Measurements from ENCODE around the gene SULT1B1.

The SULT1B1 gene

DNA sequence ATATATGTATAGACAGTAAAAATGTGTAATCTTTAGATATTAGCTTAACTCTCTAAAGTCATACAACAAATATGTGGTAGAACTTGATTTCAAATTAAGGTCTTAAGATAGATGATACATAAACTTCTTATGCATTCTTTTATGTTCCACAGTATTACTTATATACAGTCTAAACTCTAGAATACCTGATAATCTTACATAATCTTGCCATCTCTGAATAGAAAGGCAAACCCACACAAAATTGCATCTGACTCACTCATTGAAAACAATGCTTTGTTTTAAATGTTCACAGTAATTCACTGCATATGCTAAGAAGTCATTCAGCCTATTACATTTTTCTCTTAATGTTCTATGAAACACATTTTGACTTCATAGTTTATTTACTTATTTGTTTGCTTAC is 10.1 kb downstream of the SULT1B1 start:
- DNase-seq (ENCODE audit: low read depth in 2 of 2, low spot score in 1 of 2): no peak

- no peak for DNase-seq (ENCODE audit: low read depth in 2 of 2, low spot score in 1 of 2)
Measured at GRCh38 chr4:69749771-69750170, 10.6 kb downstream of the SULT1B1 start.

DNA sequence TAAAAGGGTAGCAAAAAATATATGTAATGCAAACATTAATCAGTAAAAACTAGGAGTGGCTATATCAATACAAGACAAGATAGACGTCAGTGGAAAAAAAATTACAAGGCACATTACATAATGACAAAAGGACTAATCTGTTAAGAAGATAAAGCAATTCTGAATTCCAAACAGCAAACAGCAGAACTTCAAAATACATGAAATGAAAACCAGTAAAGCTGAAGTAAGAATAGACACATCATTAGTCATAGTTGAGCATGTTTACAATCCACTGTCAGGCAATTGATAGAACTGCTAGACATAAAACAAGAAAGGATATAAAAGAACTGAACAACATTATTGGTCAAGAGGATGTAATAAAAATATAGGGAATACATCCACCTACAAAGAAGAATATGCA is 12.2 kb downstream of the SULT1B1 start:
- DNase-seq (ENCODE audit: low read depth in 2 of 2, low spot score in 1 of 2): no peak

- no peak for DNase-seq (ENCODE audit: low read depth in 2 of 2, low spot score in 1 of 2)
Measured at GRCh38 chr4:69744157-69744478, 16.3 kb downstream of the SULT1B1 start.

DNA sequence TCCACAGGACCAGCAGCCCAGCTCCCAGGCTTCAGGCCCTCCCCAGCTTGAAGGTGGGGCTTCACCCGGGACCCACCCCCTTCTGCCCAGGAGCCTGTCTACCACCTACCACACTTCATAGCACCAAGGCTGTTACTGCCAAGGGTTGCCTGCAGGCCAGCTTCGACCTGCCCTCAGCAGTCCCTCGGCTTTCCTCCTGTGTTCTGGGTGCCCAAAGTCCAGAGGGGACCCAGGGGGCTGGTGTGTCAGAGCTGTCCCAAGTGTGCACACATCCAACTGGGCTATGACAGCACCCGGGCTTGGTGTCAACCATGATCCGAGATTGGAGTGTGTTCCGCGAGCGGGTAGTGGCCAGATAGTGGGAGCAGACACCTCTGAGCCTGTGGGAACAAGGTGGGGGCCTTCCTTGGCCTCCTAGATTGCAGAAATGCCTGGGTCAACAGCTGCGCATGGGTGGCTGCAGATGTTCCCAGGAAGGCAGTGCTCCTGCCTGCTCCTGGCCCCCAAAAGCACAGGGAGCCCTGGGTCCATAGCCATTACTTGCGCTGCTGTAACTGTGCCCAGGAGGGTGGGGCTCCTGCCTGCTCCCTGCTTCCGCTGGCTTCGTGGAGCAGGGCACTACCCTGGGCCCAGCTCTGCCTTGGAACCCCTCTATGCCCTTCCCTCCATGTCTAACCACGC is 16.8 kb downstream of the SULT1B1 start:
- DNase-seq (ENCODE audit: low read depth in 2 of 2, low spot score in 1 of 2): no peak

DNA sequence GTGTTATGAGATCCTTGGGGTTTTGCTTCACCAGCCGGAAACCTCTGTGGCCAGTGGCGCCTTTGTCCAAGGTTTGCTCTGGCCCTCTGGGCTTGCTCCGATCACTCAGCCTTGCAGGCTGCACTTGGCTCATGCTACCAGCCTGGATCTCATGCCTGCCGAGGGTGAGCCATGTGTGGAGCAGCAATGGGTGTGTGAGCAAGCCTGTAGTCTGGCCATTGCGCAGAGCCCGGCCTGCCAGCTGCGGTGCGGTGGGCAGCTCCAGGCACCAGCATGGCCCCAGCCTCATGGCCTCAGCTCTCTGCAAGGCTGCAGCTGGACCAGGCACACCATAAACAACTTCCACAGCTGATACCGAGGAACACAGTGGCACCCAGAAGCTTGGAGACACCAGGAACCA is 17.8 kb downstream of the SULT1B1 start:
- DNase-seq (ENCODE audit: low read depth in 2 of 2, low spot score in 1 of 2): no peak

DNA sequence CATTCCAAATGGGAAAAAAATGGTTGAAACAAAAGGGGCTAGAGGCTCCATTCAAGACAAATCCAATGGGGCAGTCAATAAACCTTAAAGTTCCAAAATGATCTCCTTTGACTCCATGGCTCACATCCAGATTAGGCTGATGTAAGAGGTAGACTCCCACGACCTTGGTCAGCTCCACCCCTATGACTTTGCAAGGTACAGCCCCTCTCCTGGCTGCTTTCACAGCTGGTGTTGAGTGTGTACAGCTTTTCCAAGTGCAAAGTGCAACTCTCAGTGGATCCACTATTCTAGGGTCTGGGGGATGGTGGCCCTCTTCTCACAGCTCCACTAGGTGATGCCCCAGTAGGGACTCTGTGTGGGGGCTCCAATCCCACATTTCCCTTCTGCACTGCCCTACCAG is 21.5 kb downstream of the SULT1B1 start:
- DNase-seq (ENCODE audit: low read depth in 2 of 2, low spot score in 1 of 2): no peak

DNA sequence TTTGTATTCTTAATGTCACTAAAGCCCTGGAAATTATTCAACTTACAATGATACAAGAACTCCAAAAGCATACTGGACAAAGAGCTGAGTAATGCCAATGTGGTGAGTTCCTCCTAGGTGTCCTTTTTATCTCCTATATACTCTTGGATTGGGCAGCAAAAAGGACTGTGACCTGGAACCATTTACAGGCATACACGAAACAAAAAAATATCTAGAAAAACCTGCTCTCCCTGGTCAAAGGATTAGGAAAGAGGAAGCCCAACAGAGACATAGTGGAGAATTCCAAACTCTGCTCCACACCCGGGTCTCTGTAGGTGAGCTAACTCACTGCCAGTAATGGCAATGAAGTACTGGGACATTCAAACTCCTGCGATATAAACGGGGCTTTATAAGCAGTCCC is 25.3 kb downstream of the SULT1B1 start:
- DNase-seq (ENCODE audit: low read depth in 2 of 2, low spot score in 1 of 2): no peak

DNA sequence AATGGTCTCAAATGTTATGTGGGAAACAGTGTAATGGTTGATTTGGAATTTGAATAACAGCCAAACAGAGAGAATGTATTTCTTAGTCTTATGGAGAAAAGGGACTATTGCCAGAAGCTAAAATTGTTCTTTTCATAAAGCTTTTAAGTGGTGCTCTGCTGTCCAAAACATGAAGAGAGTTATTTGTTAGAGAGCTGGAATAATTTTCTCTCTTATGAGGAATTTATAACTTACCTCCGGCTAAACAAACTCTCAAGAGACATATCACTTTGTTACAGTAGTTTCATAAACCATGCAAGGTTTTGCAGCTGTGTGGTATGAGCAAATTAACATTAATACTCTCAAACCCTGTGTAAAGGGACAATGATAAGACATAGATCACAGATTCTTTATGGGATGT is 28.6 kb downstream of the SULT1B1 start:
- DNase-seq (ENCODE audit: low read depth in 2 of 2, low spot score in 1 of 2): no peak

GRCh38 chr4:69731241-69731640 is 29.2 kb downstream of the SULT1B1 start:
- DNase-seq (ENCODE audit: low read depth in 2 of 2, low spot score in 1 of 2): no peak

DNA sequence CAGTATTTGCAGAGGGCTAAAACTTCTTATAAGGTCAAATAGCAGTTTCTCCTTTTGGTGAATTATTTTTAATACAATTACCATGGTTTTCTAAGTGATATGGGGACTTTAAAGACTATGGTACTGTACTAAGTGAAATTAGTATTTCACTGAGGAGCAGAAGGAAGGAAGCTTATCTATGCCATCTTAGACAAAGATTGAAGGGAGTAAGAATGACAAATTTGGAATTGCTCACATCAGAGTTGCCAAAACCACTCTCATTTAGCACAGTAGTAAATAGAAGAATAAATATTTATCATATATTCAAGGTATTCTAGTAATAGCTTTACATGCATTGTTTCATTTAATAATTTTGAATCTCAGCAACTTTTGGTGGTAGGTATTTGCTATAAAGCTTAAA is 30.4 kb downstream of the SULT1B1 start:
- DNase-seq (ENCODE audit: low read depth in 2 of 2, low spot score in 1 of 2): no peak

GRCh38 chr4:69727926-69728325 is 32.5 kb downstream of the SULT1B1 start:
- no peak for DNase-seq (ENCODE audit: low read depth in 2 of 2, low spot score in 1 of 2)

GRCh38 chr4:69727426-69727825 is 33.0 kb downstream of the SULT1B1 start:
- no peak for DNase-seq (ENCODE audit: low read depth in 2 of 2, low spot score in 1 of 2)

DNA sequence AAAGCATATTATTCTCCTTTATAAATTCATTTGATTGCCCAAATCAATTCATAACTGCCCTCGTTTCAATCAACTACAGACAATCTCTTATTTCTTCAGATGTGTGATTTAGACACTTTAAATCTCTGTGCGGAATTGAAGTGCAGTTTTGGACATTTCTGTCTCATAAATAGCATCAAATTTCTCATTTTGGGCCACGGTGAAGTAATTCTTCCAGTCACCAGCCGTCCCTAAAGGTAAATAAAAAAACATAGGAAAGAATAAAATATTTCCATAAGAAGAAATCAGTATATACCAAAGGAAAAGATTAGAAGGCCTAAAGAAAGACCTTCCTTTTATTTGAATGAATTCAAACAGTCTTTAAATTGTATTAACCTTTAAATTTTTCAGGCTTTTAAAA is 33.4 kb downstream of the SULT1B1 start:
- no peak for DNase-seq (ENCODE audit: low read depth in 2 of 2, low spot score in 1 of 2)

DNA sequence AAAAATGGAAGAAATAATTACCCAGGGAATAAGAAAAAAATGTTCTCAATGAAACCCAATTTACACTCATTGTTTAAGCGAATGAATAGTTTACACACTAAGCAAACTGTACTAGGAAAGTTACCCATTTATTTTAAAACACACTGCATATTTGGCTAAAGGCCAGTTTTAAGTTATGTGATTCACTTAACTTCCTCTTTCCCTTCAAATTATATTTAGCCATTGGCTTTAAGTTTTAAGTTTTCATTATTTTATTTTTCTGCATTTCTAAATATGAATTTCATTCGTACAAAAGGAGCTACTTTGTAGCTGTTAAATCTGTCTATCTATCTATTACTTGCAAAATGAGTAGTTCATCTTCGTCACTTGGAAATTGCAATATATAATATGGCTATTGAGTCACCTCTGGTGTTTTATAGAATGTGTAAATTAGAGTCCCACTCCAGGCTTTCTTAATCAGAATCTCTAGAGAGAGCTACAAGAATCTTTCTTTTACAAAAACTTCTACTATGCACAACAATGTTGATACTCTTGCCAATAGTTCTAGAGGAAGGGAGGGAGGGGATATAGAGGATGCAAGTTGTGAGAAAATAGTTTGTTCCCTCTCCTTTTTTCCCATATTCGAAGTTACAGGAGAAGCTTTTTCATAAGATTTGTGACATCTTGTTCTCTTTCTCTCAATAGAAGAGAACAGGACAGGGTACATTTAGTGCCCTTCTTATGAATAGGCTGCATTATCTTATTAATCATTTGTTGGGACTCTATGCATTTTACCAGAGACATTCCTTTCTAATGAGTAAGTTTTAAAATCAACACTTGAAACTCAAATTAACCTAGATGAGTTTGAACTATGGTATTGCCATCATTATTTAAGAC is 41.8 kb downstream of the SULT1B1 start:
- no peak for DNase-seq (ENCODE audit: low read depth in 2 of 2, low spot score in 1 of 2)

GRCh38 chr4:69717778-69718177 is 42.6 kb downstream of the SULT1B1 start:
- no peak for DNase-seq (ENCODE audit: low read depth in 2 of 2, low spot score in 1 of 2)

- DNase-seq (ENCODE audit: low read depth in 2 of 2, low spot score in 1 of 2): no peak
Measured at GRCh38 chr4:69716654-69717053, 43.8 kb downstream of the SULT1B1 start.

- no peak for DNase-seq (ENCODE audit: low read depth in 2 of 2, low spot score in 1 of 2)
Measured at GRCh38 chr4:69714086-69714485, 46.3 kb downstream of the SULT1B1 start.

DNA sequence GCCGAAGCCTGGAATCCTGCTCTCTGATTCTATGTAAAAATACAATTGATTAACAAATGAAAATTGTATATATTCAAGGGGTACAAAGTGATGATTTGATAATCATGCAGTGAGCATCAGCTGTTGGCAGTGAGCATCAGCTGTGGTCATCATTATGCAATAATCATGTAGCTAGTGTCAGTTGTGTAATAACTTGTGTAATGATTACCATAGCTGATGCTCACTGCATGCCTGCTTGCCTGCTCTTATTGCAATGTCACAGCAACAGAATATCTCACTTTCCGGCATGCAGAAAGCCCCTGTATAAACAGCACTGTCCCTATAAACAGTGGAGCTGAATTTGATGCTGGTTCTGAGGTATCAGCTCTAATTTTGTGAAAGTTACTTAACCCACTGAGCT is 46.8 kb downstream of the SULT1B1 start:
- DNase-seq (ENCODE audit: low read depth in 2 of 2, low spot score in 1 of 2): no peak

- no peak for DNase-seq (ENCODE audit: low read depth in 2 of 2, low spot score in 1 of 2)
Measured at GRCh38 chr4:69710580-69710979, 49.8 kb downstream of the SULT1B1 start.

DNA sequence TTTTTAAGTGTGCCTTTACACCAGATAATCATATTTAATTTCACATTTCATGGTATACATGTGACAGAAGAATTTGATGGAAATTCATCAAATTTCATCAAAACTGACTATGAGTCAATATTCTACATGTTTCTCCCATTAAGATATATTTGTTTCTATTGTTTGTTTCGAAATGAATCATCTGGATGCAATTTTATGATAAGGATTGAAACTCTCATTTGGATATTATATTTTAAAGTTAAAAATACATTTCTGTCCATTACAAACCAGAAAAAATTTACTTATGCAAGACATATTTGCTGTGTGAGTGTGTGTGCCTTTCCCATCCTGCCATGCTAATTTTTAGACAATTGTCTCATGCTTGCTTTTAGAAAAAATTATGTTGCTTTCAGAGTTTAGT is 52.2 kb downstream of the SULT1B1 start:
- DNase-seq (ENCODE audit: low read depth in 2 of 2, low spot score in 1 of 2): no peak

GRCh38 chr4:69707807-69708206 is 52.6 kb downstream of the SULT1B1 start:
- DNase-seq (ENCODE audit: low read depth in 2 of 2, low spot score in 1 of 2): no peak

GRCh38 chr4:69702201-69702600 is 58.2 kb downstream of the SULT1B1 start:
- DNase-seq (ENCODE audit: low read depth in 2 of 2, low spot score in 1 of 2): no peak

All from stimulated activated CD8-positive, alpha-beta memory T cell treated with anti-CD3 and anti-CD28 coated beads, Interleukin-4, amount 100 ng/mL, for 1 hour (primary cell).